HS-27A (cell line): ENCODE measurements around the gene PNPLA8.
"Not testable (repeated sequence)": the region's sequence is repeated elsewhere in the genome, so short reads cannot be mapped to it uniquely, and the experiment has no call there.

Source experiments
- DNase-seq: peaks from one replicate; pipeline ENCODE4 v3.0.0-alpha.2; 2012; ENCODE audit warnings: low read depth, missing footprints

The PNPLA8 gene, protein sequence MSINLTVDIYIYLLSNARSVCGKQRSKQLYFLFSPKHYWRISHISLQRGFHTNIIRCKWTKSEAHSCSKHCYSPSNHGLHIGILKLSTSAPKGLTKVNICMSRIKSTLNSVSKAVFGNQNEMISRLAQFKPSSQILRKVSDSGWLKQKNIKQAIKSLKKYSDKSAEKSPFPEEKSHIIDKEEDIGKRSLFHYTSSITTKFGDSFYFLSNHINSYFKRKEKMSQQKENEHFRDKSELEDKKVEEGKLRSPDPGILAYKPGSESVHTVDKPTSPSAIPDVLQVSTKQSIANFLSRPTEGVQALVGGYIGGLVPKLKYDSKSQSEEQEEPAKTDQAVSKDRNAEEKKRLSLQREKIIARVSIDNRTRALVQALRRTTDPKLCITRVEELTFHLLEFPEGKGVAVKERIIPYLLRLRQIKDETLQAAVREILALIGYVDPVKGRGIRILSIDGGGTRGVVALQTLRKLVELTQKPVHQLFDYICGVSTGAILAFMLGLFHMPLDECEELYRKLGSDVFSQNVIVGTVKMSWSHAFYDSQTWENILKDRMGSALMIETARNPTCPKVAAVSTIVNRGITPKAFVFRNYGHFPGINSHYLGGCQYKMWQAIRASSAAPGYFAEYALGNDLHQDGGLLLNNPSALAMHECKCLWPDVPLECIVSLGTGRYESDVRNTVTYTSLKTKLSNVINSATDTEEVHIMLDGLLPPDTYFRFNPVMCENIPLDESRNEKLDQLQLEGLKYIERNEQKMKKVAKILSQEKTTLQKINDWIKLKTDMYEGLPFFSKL

DNA sequence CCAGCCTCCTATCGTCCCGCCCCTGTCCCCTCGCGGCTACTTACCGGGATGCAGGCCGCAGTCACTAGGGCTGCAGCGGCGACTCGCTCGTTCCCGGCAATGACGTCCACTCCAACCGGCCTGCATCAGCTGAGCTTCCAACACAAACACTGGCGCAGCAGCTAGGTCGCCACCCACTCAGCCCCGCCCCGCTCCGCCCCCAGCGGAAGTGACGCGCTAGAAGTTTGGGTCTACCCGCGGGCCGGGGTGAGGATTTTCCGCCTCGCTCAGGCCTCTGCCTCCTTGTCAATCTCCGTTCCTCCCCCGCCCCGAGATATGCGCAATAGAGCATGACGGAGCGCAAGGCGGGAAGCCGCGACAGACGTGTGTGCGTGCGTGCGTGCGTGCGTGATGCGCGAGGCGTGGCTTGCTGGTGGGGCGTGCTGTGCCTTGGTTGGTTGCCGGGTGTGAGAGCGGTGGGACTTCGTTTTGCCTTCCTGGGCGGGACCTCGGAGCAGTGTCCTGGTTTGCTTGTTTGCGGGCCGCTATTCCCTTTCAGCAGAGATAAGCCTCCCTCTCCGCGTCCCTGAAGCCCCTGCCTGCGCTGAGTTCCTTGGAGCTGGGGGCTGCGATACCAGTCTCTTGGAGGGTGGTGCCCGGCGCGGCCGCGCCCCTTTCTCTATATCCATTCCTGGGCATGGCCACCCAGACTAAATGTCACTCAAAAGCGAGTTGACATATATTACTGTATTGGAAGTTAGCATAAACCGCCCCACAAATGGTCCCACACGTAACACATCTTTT is at the start of gene PNPLA8:
TSS of gene PNPLA8 (minus strand) at position 151 of the 783 bp plus-strand sequence. CDS start 10,644 bp downstream, outside the sequence.
- peak; percentile 77 for DNase-seq

DNA sequence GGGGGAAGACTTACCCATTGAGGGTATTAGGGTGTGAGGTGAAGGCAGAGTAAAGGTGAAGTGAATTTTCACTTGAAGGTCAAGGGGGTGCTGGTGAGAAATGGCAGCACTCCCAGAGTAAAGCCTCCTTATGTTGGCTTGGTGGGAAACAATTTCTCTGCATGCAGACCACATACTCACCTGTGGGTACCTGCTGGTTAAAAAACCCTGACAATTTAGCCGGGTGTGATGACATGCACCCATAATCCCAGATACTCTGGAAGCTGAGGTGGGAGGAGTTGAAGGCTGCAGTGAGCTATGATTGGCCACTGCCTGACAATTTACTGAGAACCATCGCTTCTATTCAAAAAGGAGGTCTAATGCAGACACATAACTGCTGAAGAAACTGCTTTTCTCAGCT is 49.2 kb upstream of the PNPLA8 start:
- no peak for DNase-seq

DNA sequence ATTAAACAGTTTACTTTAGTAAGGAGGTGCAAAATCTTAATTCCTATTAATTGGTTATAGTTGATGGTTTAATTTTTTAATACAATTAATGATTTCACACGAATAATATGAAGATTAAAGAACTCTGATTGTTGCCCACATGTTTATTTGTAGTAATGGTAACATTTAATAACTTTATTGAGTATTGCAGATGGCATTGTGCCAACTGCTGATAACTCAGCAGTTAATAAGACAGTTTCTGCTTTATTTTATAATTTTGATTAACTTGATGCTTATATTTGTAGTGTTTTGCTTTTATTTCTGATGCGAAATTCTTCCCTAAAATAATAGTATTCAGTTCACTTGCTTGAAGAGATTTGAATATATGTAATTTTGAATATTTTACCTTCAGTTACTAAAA is 46.5 kb upstream of the PNPLA8 start:
- no peak for DNase-seq

DNA sequence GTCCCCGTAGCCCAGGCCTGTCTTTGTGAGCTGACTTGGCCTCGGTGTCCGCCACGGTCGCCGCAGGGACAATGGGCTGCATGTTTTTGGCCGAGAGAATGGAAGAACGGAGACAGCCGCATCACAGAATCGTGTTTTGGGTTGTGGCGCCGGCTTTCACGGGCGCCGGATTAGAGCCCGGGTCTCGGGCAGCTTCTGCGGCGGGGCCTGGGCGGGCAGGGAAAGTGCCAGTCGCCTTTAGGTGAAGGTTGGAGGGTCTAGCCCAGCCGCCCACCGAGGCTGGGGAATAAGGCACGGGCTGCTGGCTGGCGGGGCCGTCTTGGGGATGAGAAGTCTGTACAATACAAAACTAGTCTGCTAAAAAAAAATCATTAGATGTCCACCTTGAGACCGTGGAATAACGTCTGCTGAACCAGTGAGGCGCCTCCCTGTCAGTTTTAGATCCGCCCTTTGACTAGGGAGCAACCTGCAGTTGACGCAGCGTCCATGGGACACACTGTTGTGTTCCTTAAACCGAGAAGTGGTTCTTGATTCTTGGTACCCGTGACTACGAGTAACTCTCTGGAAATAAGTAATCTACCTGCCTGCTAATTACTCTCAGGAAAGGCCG is 44.3 kb upstream of the PNPLA8 start:
- DNase-seq: no peak

DNA sequence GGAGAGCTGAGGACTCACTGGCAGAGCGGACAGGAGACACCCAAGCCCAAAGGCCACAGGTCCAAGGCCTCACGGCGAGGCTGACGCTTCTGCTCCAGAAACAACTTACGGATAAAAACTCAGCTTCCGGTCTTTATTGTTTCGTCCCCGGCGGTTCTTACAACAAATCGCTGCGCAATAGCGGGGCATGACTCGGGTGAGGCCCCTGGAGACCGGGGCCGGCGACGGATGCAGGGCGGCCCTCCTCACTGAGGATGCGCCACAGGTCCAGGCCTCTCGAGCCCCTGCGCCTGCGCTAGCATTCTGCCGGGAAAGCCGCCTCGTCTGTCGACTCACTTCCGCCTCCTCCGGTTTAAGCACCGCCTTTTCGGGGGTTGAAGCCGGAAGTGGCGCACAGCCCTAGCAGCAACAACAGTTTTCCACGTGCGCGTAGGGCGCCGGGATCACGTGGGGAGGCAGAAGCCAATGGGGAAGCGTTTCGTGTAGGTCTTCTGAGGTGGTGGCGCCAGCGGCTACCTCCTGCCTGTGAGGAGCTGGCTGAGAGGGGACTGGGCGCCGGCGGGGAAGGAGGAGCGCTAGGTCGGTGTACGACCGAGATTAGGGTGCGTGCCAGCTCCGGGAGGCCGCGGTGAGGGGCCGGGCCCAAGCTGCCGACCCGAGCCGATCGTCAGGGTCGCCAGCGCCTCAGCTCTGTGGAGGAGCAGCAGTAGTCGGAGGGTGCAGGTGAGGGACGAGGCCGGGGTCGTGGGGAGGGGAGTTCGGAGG is 43.6 kb upstream of the PNPLA8 start, which contains the start of the genes DNAJB9 and THAP5:
TSS of gene DNAJB9 (plus strand) at position 494 of the 765 bp plus-strand sequence. CDS start 1,853 bp downstream, outside the sequence.
TSS of gene THAP5 (minus strand) at position 326 of the 765 bp plus-strand sequence. CDS start at position 189, 137 bp downstream.
- DNase-seq: peak; percentile 90

DNA sequence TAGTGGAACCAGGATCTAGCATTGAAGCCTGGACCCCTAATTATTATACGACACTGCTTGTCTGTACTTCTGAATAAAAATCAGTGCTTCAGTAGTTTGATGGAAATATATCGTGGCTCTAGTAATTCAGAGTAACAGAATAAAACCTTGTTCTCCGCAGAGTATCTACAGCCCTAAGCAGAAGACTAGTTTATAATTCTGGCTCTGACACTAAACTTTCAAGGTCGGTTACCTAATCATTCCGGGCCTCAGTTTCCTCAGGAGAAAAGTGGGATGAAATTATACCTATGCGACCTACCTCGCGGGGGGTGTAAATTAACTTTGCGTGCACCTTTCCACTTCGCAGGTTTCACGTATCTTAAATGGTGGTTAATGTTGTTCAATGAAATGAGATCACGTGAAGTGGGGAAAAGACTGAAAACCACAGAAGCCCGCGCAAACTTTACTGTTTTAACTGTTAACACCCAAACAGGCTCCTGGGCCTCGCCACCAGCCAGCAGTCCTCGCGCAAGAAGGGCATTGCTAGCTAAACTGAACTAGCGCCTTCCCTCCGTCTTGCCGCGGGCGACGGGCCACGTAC is 43.0 kb upstream of the PNPLA8 start:
- no peak for DNase-seq

DNA sequence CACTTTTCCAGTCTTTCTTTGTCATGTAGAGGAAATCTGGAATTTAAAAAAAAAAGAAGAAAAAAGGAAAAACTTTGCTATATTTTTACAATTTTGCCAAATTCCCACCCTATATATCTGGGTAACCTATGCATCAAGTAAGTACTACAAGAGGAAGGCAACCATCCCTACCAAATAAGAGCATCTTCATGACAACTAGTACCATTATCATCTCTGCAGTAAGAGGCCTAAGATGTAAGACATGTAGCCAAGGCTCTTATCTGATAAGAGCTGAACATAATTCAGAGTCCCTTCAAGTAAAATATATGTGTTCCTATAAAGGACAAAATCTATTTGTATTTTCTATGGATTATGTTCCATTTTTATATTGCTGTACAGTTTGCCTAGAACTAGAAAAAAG is 40.1 kb upstream of the PNPLA8 start:
- no peak for DNase-seq

DNA sequence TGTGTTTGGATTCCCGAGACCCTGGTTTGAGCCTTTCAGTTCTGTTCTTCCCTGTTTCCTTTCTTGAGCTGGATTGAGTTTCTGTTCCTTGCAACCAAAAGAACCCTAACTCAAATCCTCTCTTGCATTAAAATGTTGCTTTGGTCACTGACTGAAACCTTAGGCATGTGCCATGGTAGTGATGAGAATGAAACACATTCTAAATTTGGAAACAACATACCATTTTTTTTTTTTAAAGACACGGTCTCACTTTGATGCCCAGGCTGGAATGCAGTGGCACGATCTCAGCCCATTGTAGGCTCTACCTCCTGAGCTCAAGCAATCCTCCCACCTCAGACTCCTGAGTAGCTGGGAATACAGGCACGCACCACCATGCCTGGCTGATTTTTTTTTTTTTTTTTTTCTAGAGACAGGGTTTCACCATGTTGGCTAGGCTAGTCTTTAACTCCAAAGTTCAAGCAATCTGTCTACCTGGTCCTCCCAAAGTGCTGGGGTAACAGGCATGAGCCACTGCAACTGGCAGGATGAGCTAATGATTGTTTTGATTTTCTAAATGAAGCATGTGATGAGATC is 35.2 kb upstream of the PNPLA8 start:
- no peak for DNase-seq

DNA sequence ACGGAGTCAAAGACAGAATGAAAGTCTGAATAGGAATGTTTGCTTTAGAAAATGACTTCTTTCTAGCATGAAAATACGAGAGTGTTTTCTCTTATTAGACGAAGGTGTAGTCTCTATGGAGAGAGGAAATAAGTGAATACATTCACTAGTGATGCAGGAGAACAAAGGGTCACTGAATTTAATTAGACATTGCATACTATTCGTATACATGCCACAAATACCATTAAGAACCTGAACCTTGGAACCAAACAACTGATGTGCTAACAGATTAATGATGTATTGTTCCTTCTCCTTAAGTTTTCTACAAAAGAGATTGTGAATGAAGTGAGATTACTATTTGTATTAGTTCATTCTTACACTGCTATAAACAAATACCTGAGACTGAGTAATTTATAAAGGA is 33.3 kb upstream of the PNPLA8 start:
- DNase-seq: no peak

DNA sequence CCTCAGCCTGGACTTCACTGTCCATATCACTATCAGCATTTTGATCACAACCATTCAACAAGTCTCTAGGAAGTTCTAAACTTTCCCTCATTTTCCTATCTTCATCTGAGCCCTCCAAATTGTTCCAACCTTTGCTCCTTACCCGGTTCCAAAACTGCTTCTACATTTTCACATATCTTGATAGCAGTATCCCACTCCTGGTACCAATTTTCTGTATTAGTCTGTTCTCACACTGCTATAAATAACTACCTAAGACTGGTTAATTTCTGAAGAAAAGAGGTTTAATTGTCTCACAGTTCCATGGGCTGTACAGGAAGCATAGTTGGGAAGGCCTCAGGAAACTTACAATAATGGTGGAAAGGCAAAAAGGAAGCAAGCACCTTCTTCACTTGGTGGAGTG is 31.7 kb upstream of the PNPLA8 start:
- DNase-seq: no peak

DNA sequence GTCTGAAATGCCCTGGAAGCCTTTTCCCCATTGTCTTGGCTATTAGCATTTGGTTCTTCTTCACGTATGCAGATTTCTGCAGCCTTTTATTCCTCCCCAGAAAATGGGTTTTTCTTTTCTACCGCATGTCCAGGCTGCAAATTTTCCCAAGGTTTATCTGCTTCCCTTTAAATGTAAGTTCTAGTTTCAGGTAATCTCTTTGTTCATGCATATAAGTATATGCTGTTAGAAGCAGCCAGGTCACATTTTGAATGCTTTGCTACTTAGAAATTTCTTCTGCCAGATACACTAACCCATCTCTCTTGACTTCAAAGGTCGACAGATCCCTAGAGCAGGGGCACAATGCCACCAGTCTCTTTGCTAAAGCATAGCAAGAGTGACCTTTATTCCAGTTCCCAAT is 31.3 kb upstream of the PNPLA8 start:
- no peak for DNase-seq

DNA sequence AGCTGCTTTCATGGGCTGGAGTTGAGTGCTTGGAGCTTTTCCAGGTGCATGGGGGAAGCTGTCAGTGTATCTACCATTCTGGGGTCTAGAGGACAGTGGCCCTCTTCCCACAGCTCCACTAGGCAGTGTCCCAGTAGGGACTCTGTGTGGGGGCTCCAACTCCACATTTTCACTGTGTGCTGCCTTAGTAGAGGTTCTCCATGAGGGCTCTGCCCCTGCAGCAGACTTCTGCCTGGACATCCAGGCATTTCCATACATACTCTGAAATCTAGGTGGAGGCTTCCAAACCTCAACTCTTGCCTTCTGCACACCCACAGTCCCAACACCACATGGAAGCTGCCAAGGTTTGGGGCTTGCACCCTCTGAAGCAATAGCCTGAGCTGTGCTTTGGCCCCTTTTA is 30.7 kb upstream of the PNPLA8 start:
- not testable (repeated sequence) for DNase-seq

DNA sequence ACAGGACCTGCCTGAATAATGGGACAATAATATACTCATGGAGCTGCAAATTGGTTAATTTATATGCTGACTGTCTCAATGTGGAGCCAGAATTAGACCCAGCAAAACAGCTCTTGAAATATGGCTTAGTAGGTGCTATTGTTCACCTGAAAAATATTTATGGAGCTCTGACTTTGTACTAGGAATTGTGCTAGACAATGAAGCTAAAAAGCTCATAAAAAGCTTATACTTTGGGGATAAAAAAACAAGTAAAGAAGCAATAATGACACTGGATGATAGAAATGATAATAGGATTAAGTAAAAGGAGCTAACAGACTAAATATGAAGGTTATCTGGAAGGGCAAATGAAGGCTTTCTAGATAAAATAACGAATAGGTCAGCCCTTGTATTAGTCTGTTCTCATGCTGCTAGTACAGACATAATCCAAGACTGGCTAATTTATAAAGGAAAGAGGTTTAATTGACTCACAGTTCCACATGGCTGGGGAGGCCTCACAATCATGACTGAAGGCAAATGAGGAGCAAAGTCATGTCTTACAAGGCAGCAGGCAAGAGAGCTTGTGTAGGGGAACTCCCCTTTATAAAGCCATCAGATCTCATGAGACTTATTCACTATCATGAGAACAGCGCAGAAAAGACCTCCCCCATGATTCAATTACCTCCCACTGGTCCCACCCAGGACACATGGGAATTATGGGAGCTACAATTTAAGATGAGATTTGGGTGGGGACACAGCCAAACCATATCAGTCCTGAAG is 22.4 kb upstream of the PNPLA8 start:
- not testable (repeated sequence) for DNase-seq

DNA sequence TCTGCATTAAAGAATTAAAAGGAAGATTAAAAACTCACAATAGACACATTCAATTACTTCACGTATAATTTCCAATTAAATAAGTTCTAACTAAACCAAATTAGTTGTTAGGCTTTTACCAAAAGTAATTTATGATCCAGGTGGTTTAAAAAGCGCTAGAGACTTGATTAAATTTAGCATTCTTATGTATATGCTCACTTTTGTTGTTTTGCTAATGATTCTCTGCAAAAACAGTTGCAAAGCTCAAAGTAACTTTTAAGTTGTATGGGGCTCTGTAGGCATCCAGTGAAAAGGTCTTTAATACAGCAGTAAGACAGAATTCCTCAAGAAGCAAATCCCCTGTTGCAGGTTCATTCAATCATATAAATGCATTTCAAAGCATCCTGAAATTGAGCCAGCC is 15.5 kb upstream of the PNPLA8 start:
- DNase-seq: no peak

DNA sequence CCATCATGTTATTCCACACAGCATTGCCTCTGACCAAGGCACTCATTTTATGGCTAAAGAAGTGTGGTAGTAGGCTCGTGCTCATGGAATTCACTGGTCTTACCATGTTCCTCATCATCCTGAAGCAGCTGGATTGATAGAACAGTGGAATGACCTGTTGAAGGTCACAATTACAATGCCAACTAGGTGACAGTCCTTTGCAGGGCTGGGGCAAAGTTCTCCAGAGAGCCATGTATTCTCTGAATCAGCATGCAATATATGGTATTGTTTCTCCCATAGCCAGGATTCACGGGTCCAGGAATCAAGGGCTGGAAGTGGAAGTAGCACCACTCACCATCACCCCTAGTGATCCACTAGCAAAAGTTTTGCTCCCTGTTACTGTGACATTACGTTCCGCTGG is 12.8 kb upstream of the PNPLA8 start:
- not testable (repeated sequence) for DNase-seq

DNA sequence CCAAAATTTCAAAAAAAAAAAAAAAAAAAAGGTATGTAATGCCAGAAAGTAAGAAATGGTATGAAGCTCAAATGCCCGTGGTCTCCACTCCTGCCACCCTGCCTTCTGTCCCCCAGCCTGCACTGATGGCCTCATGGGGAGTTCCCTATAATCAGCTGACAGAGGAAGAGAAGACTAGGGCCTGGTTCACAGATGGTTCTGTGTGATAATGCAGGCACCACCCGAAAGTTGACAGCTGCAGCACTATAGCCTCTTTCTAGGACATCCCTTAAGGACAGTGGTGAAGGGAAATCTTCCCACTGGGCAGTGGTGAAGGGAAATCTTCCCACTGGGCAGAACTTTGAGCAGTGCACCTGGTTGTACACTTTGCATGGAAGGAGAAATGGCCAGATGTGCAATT is 12.3 kb upstream of the PNPLA8 start:
- DNase-seq: not testable (repeated sequence)

DNA sequence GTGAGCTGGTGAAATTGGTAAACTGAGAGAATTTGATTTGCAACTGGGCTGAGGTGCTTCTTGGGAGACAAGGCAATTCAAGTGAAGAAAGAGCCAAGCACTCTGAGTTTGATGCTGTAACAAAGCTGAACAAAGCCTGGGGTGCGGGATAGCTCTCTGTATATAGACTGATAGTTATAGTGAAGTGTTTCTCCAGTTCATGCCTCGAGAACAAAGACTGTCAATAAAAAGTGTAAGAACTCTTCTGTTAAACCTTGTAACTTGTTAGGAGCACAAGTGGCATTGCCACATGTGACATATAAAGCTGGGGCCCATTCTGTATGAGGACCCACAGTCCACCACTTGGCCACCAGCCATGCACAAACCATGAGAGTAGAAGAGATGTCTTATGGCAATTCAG is 11.3 kb upstream of the PNPLA8 start:
- no peak for DNase-seq

DNA sequence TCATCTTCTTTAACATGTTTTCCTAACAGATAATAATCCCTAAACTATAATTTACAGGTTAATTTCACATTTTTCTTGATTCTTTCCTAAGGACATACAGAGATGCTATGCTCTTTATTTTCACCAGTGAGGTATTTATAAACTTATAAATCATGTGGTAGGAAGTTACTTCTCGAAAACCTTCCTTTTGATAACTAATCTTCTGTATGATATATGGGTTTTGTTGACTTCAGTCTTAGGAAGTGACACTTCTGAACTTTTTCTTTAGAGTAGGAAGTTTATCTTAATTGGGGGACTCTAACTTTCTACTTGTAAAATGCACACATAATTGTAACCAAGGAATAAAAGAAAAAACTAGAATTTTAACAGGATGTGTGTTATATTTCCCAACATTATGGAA is 9.8 kb upstream of the PNPLA8 start:
- DNase-seq: no peak

DNA sequence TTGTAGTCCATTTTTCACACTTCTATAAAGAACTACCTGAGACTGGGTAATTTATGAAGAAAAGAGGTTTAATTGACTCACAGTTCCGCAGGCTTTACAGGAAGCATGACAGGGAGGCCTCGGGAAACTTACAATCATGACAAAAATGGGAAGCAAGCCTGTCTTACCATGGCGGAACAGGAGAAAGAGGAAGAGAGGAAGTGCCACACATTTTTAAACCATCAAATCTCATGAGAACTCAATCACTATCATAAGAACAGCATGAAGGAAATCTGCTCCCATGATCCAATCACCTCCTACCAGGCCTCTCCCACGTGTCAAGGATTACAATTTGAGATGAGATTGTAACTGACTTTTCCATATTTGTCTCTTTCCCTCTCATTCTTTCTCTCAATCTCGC is 9.3 kb upstream of the PNPLA8 start:
- DNase-seq: no peak

DNA sequence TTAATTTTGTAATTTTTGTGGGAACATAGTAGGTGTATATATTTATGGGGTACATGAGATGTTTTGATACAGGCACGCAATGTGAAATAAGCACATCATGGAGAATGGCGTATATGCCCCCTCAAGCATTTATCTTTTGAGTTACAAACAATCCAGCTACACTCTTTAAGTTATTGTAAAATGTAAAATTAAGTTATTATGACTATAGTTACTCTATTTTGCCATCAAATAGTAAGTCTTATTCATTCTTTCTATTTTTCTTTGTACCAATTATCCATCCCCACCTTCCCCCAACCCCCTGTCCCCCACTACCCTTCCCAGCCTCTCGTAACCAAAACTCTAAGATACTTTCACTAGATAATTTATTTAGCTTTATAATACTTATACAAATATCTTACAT is 7.8 kb upstream of the PNPLA8 start:
- no peak for DNase-seq
